OCI-LY1 (cell line): ENCODE data around the gene MTUS2.

Experiments
- H2AFZ ChIP-seq: fragments of 200-600 bp; sonication (generic), shearing (Covaris generic); 2 replicates; pipeline ENCODE4 v1.6.0; 2014; ENCODE audit warnings: antibody characterized with exemption, mild to moderate bottlenecking, low read length
- H3F3A ChIP-seq: fragments of 200-600 bp; sonication (generic), shearing (Covaris generic); 2 replicates; pipeline ENCODE4 v1.6.0; 2014; ENCODE audit warnings: mild to moderate bottlenecking, antibody characterized with exemption, low read length, moderate library complexity; ENCODE audit not compliant: insufficient read depth
- H3K27ac ChIP-seq: fragments of 200-600 bp; sonication (generic); 2 replicates; pipeline ENCODE4 v1.5.1; 2014; ENCODE audit warnings: low read length, mixed run types, mild to moderate bottlenecking, low read depth; ENCODE audit not compliant: poor library complexity, severe bottlenecking
- H3K27me3 ChIP-seq: fragments of 200-600 bp; sonication (generic); 2 replicates; pipeline ENCODE4 v1.6.0; 2014; ENCODE audit warnings: antibody characterized with exemption, mild to moderate bottlenecking, low read length, moderate library complexity; ENCODE audit not compliant: insufficient read depth
- H3K36me3 ChIP-seq: fragments of 200-600 bp; sonication (generic); 2 replicates; pipeline ENCODE4 v1.6.1; 2014; ENCODE audit warnings: mild to moderate bottlenecking, antibody characterized with exemption, low read length, moderate library complexity, mixed read lengths; ENCODE audit not compliant: insufficient read depth
- H3K4me1 ChIP-seq: fragments of 200-600 bp; sonication (generic); 2 replicates; pipeline ENCODE4 v1.5.1; 2014; ENCODE audit warnings: mild to moderate bottlenecking, low read length, moderate library complexity; ENCODE audit not compliant: insufficient read depth, severe bottlenecking
- H3K4me2 ChIP-seq: fragments of 200-600 bp; sonication (generic), shearing (Covaris generic); 2 replicates; pipeline ENCODE4 v1.6.1; 2014; ENCODE audit warnings: low read length
- H3K4me3 ChIP-seq: fragments of 200-600 bp; sonication (generic); 2 replicates; pipeline ENCODE4 v1.5.1; 2014; ENCODE audit warnings: low read length, low read depth, mild to moderate bottlenecking, mixed read lengths; ENCODE audit not compliant: poor library complexity, severe bottlenecking
- H3K79me2 ChIP-seq: fragments of 200-600 bp; shearing (Covaris generic); 2 replicates; pipeline ENCODE4 v1.6.1; 2016; ENCODE audit warnings: mixed run types, low read length, mixed read lengths; ENCODE audit not compliant: insufficient read depth
- H3K9ac ChIP-seq: fragments of 200-600 bp; sonication (generic), shearing (Covaris generic); 2 replicates; pipeline ENCODE4 v1.6.1; 2014; ENCODE audit warnings: mild to moderate bottlenecking, low read length, mixed read lengths
- H3K9me2 ChIP-seq: fragments of 200-600 bp; sonication (generic), shearing (Covaris generic); 2 replicates; pipeline ENCODE4 v1.6.1; 2014; ENCODE audit warnings: low read depth, mild to moderate bottlenecking, low read length, mixed read lengths
- H3K9me3 ChIP-seq: fragments of 200-600 bp; shearing (Covaris generic); 2 replicates; pipeline ENCODE4 v1.6.1; 2014; ENCODE audit warnings: low read length, mixed read lengths
- H4K20me1 ChIP-seq: fragments of 200-600 bp; sonication (generic), shearing (Covaris generic); 2 replicates; pipeline ENCODE4 v1.6.0; 2016; ENCODE audit warnings: mild to moderate bottlenecking, low read length; ENCODE audit not compliant: insufficient read depth
- CTCF ChIP-seq: fragments of 200-600 bp; sonication (generic), shearing (Covaris generic); IDR thresholded peaks from 2 replicates; pipeline ENCODE4 v1.5.1; 2017; ENCODE audit warnings: mild to moderate bottlenecking, antibody characterized with exemption, low read length, moderate library complexity, mixed read lengths
- EZH2 ChIP-seq: fragments of 200-600 bp; sonication (generic), shearing (Covaris generic); IDR thresholded peaks from 2 replicates; pipeline ENCODE4 v1.8.0; 2017; ENCODE audit warnings: borderline replicate concordance, mixed run types, mild to moderate bottlenecking, antibody characterized with exemption, low read length, moderate library complexity, mixed read lengths

The MTUS2 gene

GRCh38 chr13:29471551-29471950, 651.4 kb downstream of the MTUS2 start:
- Histone ChIP-seq H3K9me3 (no peaks in the 10 kb centered on the region), H3K79me2 (no peaks in the 10 kb centered on the region), H4K20me1 (no peaks in the 10 kb centered on the region), H3K9ac (no peak overlapping the region), H3K27me3 (no peaks in the 10 kb centered on the region), H3K4me1 (no peaks in the 10 kb centered on the region), H3K27ac (no peak overlapping the region), H3F3A (no peaks in the 10 kb centered on the region), H3K9me2 (no peaks in the 10 kb centered on the region), H2AFZ (no peak overlapping the region), H3K4me2 (no peak overlapping the region), H3K36me3 (no peaks in the 10 kb centered on the region), H3K4me3 (no peak overlapping the region)
- no peak for TF ChIP-seq CTCF
- no peak for TF ChIP-seq EZH2

- Histone ChIP-seq H4K20me1 (no peaks in the 10 kb centered on the region), H3K4me2 (no peak overlapping the region), H3K4me3 (no peak overlapping the region), H3K9ac (no peak overlapping the region), H2AFZ (no peak overlapping the region), H3K27ac (no peak overlapping the region), H3K36me3 (no peaks in the 10 kb centered on the region), H3K27me3 (no peaks in the 10 kb centered on the region), H3K79me2 (no peaks in the 10 kb centered on the region), H3K4me1 (no peaks in the 10 kb centered on the region), H3K9me3 (no peaks in the 10 kb centered on the region), H3K9me2 (no peaks in the 10 kb centered on the region), H3F3A (no peaks in the 10 kb centered on the region)
- TF ChIP-seq EZH2 (no peak), CTCF (peak; percentile 99)
Measured at GRCh38 chr13:29472332-29472961, 652.3 kb downstream of the MTUS2 start.

- H3K4me3 ChIP-seq: no peak overlapping the region
- no peaks in the 10 kb centered on the region for H3K4me1 ChIP-seq
- H3K9me3 ChIP-seq: no peaks in the 10 kb centered on the region
- no peaks in the 10 kb centered on the region for H3F3A ChIP-seq
- H3K4me2 ChIP-seq: no peak overlapping the region
- TF ChIP-seq CTCF (no peak), EZH2 (no peak)
- H3K79me2 ChIP-seq: no peaks in the 10 kb centered on the region
- no peak overlapping the region for H2AFZ ChIP-seq
- H3K9me2 ChIP-seq: no peaks in the 10 kb centered on the region
- no peaks in the 10 kb centered on the region for H3K27me3 ChIP-seq
- H4K20me1 ChIP-seq: no peaks in the 10 kb centered on the region
- H3K9ac ChIP-seq: no peak overlapping the region
- H3K36me3 ChIP-seq: no peaks in the 10 kb centered on the region
- H3K27ac ChIP-seq: no peak overlapping the region
Measured at GRCh38 chr13:29473166-29473565, 653.0 kb downstream of the MTUS2 start.
